Measurements from ENCODE around the gene COL15A1. TPM values are rescaled to one million over a fixed set of nuclear protein-coding genes. Genes with fewer than 3 reads are reported as not detected.

The COL15A1 gene
- total and polyA plus RNA-seq, 2 donors (not counting 1 experiment from before 2014, with no cell fraction given) = not detected

DNA sequence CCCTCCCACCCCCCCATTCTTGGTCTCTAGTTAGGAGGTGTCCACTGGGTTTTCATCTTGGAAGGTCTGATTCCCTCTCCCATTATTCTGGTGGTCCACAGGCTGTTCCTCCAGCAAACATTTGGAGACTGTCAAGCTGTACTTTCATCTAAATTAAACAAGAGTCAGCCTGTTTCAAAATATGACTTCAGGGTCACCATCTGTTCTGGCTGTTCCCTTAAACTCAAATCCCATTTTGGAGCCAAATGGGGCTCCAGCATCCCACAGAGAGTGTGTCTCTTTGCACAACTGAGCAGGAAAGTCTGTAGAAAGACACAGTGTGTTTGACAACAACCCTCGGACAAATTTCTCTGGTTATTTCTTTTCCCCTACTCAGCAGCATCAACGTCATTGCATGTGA lies 20.5 kb downstream of the COL15A1 start:
- Histone ChIP-seq H4K20me1 (ENCODE audit: control insufficient read depth, insufficient read depth, low read length, poor library complexity, severe bottlenecking) (no peaks in the 10 kb centered on the region), H3K36me3 (replicated peaks in 1 of 2; ENCODE audit: control extremely low read depth in 1 of 2, control insufficient read depth in 1 of 2, extremely low read depth in 1 of 2, insufficient read depth in 2 of 2, low read length in 1 of 2) (no peaks in the 10 kb centered on the region), H3K79me2 (ENCODE audit: control insufficient read depth, insufficient read depth, low read length) (no peaks in the 10 kb centered on the region), H3K9ac (ENCODE audit: low read length) (no peak overlapping the region), H3K4me1 (ENCODE audit: control insufficient read depth in 2 of 2, insufficient read depth in 2 of 2, low read length in 2 of 2) (no peaks in the 10 kb centered on the region), H3K27me3 (replicated peaks in 1 of 4; ENCODE audit: control extremely low read depth in 1 of 4, control insufficient read depth in 3 of 4, insufficient read depth in 4 of 4, low read length in 3 of 4) (no peaks in the 10 kb centered on the region), H3K27ac (ENCODE audit: low read length in 2 of 2) (no peak overlapping the region), H3K9me3 (ENCODE audit: control extremely low read depth in 1 of 3, control insufficient read depth in 2 of 3, insufficient read depth in 1 of 3, low read length in 2 of 3) (no peaks in the 10 kb centered on the region), H3K4me3 (ENCODE audit: control extremely low read depth in 1 of 5, extremely low read depth in 1 of 5, insufficient read depth in 1 of 5, low read depth in 2 of 5, low read length in 4 of 5) (no peak overlapping the region), H2AFZ (ENCODE audit: insufficient read depth, low read depth, low read length, poor library complexity, severe bottlenecking) (no peak overlapping the region), H3K4me2 (replicated peaks; ENCODE audit: low read depth, low read length, poor library complexity, severe bottlenecking) (no peak overlapping the region)
- ATAC-seq (ENCODE audit: low read depth) = no peak
- ChIA-PET POLR2A (no interaction called here), CTCF (interaction anchor here (1.8 kb wide), 1 partner anchor 11 kb away, joined by 12 read pairs; no protein-coding TSS in a partner anchor)
- Mint-ChIP-seq H3K9me3 (ENCODE audit: insufficient read depth) (no peaks in the 10 kb centered on the region), H3K4me3 (no peak overlapping the region), H3K27me3 (peaks cover 13% of the 10 kb centered on the region), H3K4me1 (no peaks in the 10 kb centered on the region), H3K27ac (no peak overlapping the region)
- 100% methylated on average over 1 of the region's 2 CpGs for WGBS (ENCODE audit: insufficient coverage)
- intact Hi-C loops (cut with micrococcal nuclease) = no loop called here
- DNase-seq = no peak
- TF ChIP-seq EZH2 (IDR thresholded peaks at IDR 0.05; ENCODE audit: borderline replicate concordance, insufficient read depth, low read depth, low read length, poor library complexity, severe bottlenecking) = no peak
- TF ChIP-seq, protein P1, sequence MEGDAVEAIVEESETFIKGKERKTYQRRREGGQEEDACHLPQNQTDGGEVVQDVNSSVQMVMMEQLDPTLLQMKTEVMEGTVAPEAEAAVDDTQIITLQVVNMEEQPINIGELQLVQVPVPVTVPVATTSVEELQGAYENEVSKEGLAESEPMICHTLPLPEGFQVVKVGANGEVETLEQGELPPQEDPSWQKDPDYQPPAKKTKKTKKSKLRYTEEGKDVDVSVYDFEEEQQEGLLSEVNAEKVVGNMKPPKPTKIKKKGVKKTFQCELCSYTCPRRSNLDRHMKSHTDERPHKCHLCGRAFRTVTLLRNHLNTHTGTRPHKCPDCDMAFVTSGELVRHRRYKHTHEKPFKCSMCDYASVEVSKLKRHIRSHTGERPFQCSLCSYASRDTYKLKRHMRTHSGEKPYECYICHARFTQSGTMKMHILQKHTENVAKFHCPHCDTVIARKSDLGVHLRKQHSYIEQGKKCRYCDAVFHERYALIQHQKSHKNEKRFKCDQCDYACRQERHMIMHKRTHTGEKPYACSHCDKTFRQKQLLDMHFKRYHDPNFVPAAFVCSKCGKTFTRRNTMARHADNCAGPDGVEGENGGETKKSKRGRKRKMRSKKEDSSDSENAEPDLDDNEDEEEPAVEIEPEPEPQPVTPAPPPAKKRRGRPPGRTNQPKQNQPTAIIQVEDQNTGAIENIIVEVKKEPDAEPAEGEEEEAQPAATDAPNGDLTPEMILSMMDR (IDR thresholded peaks at IDR 0.05) = no peak

DNA sequence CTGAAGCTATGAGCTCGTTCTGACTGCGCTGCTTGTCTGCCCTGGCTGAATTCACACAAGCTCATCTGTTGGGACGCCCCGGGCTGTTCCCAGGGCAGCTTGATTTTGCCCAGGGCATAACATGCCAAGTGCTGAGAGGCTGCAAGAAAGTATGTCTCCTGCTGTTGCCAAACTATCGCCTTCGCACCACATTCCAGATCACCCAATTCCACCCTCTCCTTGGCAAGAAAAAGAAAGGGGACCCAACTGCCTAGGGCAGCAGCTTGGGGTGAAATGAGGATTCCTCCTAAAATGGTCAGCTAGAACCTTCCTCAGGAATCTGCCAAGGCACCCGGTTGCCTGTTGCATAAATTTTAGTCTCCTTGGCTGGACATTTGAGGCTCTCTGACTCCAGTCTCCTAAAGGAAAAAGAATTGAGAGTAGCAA lies 21.2 kb downstream of the COL15A1 start:
- H3K36me3 ChIP-seq (replicated peaks in 1 of 2; ENCODE audit: control extremely low read depth in 1 of 2, control insufficient read depth in 1 of 2, extremely low read depth in 1 of 2, insufficient read depth in 2 of 2, low read length in 1 of 2) = no peaks in the 10 kb centered on the region
- H3K9me3 ChIP-seq (ENCODE audit: control extremely low read depth in 1 of 3, control insufficient read depth in 2 of 3, insufficient read depth in 1 of 3, low read length in 2 of 3) = no peaks in the 10 kb centered on the region
- no peaks in the 10 kb centered on the region for H4K20me1 ChIP-seq (ENCODE audit: control insufficient read depth, insufficient read depth, low read length, poor library complexity, severe bottlenecking)
- 90% methylated on average over 4 of the region's 7 CpGs for WGBS (ENCODE audit: insufficient coverage)
- H3K27ac ChIP-seq (ENCODE audit: low read length in 2 of 2) = no peak overlapping the region
- no peak for ATAC-seq (ENCODE audit: low read depth)
- POLR2A ChIA-PET = no interaction called here
- H3K4me3 ChIP-seq (ENCODE audit: control extremely low read depth in 1 of 5, extremely low read depth in 1 of 5, insufficient read depth in 1 of 5, low read depth in 2 of 5, low read length in 4 of 5) = no peak overlapping the region
- H3K27me3 Mint-ChIP-seq = peaks cover 8% of the 10 kb centered on the region
- H3K79me2 ChIP-seq (ENCODE audit: control insufficient read depth, insufficient read depth, low read length) = no peaks in the 10 kb centered on the region
- no peaks in the 10 kb centered on the region for H3K27me3 ChIP-seq (replicated peaks in 1 of 4; ENCODE audit: control extremely low read depth in 1 of 4, control insufficient read depth in 3 of 4, insufficient read depth in 4 of 4, low read length in 3 of 4)
- H3K27ac Mint-ChIP-seq = no peak overlapping the region
- no peak for DNase-seq
- H2AFZ ChIP-seq (ENCODE audit: insufficient read depth, low read depth, low read length, poor library complexity, severe bottlenecking) = no peak overlapping the region
- TF ChIP-seq, protein P1 (IDR thresholded peaks at IDR 0.05) = no peak
- TF ChIP-seq EZH2 (IDR thresholded peaks at IDR 0.05; ENCODE audit: borderline replicate concordance, insufficient read depth, low read depth, low read length, poor library complexity, severe bottlenecking) = no peak
- H3K9me3 Mint-ChIP-seq (ENCODE audit: insufficient read depth) = no peaks in the 10 kb centered on the region
- H3K4me1 Mint-ChIP-seq = no peaks in the 10 kb centered on the region
- CTCF ChIA-PET = interaction anchor here (1.8 kb wide), 1 partner anchor 10 kb away, joined by 12 read pairs; no protein-coding TSS in a partner anchor
- H3K4me3 Mint-ChIP-seq = no peak overlapping the region
- H3K4me1 ChIP-seq (ENCODE audit: control insufficient read depth in 2 of 2, insufficient read depth in 2 of 2, low read length in 2 of 2) = no peaks in the 10 kb centered on the region
- intact Hi-C loops (cut with micrococcal nuclease) = no loop called here
- H3K9ac ChIP-seq (ENCODE audit: low read length) = no peak overlapping the region
- no peak overlapping the region for H3K4me2 ChIP-seq (replicated peaks; ENCODE audit: low read depth, low read length, poor library complexity, severe bottlenecking)
